Vagina (tissue), 2 donors: ENCODE measurements around the gene TST.

Experiments
- POLR2A ChIP-seq, 2 donors: fragments of 450-650 bp; IDR thresholded peaks; one replicate each; pipeline ENCODE4 v1.6.1; 2017; ENCODE audit warnings: antibody characterized with exemption in 2 of 2, mild to moderate bottlenecking in 2 of 2, moderate library complexity in 2 of 2
- POLR2AphosphoS5 ChIP-seq, 2 donors: sonication (generic); formaldehyde crosslinking; IDR thresholded peaks; one replicate each; pipeline ENCODE4 v1.9.0; 2017; ENCODE audit warnings: antibody characterized with exemption in 2 of 2, mild to moderate bottlenecking in 2 of 2, low read depth in 1 of 2; ENCODE audit not compliant: insufficient read depth in 1 of 2
- TF ChIP-seq, protein P1 (sequence below), 3 experiments: fragments of 450-650 bp in 2 of 3; fragments of 200-600 bp in 1 of 3; sonication (generic) in 1 of 3; IDR thresholded peaks; one replicate each; pipeline ENCODE4 v1.5.1; 2017 to 2019; ENCODE audit warnings: antibody characterized with exemption in 3 of 3, mild to moderate bottlenecking in 2 of 3, moderate library complexity in 2 of 3

DNA sequence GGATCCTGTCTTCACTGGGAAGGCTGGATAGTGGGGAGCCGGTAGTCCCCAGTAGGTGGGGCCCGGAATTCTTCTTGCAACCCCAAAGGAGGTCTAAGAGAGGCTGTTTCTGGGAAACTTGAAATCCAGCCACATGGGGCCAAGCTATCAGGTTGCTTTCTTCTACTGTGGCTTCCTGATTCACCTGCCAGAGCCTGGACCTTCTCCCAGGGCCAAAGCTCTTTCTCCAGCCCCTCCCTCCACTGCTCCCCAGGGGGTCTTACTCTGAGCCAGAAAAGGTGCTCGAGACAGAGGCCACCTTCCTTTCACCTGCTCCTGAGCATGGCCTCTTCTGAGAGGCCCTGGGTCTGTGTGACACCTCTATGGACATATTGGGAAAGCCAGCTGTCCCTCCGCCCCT, 9.1 kb downstream of the TST start:
- TF ChIP-seq, protein P1, sequence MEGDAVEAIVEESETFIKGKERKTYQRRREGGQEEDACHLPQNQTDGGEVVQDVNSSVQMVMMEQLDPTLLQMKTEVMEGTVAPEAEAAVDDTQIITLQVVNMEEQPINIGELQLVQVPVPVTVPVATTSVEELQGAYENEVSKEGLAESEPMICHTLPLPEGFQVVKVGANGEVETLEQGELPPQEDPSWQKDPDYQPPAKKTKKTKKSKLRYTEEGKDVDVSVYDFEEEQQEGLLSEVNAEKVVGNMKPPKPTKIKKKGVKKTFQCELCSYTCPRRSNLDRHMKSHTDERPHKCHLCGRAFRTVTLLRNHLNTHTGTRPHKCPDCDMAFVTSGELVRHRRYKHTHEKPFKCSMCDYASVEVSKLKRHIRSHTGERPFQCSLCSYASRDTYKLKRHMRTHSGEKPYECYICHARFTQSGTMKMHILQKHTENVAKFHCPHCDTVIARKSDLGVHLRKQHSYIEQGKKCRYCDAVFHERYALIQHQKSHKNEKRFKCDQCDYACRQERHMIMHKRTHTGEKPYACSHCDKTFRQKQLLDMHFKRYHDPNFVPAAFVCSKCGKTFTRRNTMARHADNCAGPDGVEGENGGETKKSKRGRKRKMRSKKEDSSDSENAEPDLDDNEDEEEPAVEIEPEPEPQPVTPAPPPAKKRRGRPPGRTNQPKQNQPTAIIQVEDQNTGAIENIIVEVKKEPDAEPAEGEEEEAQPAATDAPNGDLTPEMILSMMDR (IDR thresholded peaks at IDR 0.05) = no peak
- no peak for TF ChIP-seq POLR2AphosphoS5 (IDR thresholded peaks at IDR 0.05; ENCODE audit: insufficient read depth in 1 of 2, low read depth in 1 of 2)
- no peak for TF ChIP-seq POLR2A (IDR thresholded peaks at IDR 0.05)
